Activated gamma-delta T cell treated with anti-CD3 and anti-CD28 coated beads, Interleukin-2, amount 50 U/mL, for 16 hours (primary cell): ENCODE measurements around the gene SLC25A39.
A peak's percentile ranks its signal among the peaks of the same experiment; 100 is the strongest.
"Not testable (repeated sequence)": the region's sequence is repeated elsewhere in the genome, so short reads cannot be mapped to it uniquely, and the experiment has no call there.

ENCODE experiments used
- DNase-seq: peaks from one replicate; pipeline ENCODE4 v3.0.0-alpha.2; 2020; ENCODE audit warnings: low read depth

Gene SLC25A39

DNA sequence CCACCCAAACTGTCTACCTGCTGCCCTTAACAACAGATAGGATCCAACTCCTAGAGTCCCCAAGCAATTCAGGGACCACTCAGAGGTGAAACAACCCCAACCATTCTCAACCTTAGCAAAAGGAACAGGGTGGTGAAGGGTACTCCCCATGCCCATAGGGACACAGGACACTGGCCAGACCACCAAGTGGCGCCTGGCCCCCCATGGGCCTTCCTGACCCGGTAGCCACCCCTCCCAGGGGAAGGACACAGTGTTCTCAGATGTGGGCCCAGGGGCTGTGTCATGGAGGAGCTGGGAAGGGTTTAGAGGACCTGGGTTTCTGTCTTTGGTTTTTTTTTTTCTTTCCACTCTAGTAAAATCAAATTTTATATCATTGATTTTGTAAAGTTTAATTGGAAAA is 9.7 kb upstream of the SLC25A39 start:
- DNase-seq: no peak

DNA sequence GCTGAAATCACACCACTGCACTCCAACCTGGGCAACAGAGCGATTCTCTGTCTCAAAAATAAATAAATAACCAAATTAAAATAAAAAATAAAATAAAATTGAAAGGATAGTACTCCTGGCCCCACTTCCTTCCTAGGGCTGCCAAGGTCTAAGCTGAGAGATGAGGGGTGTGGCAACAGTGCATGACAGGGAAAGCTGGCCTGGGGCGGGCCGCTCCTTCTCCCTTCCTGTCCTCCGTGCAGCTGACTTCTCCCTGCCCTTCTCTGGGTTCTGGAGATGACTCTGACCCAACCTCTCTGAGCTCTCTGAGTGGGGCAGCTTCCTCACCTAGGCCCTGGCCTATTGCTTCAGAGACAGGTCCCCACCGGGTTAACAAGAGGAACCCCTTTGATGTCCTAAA is 8.7 kb upstream of the SLC25A39 start:
- no peak for DNase-seq

DNA sequence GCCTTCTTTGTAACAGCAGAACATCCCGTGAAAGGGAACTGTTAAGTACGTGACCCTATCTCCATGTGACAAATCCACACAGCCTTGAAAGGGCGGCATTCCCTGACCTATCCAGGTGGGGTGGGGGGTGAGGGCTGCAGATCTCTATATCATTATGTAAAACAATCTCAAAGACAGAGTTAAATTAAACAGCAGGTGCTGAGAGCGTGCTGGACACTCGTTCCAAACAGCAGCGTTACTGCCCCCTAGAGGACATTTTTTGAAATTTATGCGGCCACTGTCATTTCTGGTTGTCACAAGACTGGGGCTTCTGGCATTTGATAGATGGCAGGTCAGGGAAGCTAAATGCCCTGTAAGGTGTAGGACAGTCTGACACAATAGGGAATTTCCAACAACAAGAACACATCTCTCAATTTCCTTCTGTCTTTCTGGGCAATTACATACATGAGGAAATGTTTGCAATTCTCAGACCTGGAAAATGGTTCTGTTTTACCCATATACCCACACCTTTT is 6.7 kb upstream of the SLC25A39 start:
- peak; percentile 62 for DNase-seq

- DNase-seq: not testable (repeated sequence)
These were observed 5.6 kb upstream of the SLC25A39 start for GRCh38 chr17:44330263-44330662.

DNA sequence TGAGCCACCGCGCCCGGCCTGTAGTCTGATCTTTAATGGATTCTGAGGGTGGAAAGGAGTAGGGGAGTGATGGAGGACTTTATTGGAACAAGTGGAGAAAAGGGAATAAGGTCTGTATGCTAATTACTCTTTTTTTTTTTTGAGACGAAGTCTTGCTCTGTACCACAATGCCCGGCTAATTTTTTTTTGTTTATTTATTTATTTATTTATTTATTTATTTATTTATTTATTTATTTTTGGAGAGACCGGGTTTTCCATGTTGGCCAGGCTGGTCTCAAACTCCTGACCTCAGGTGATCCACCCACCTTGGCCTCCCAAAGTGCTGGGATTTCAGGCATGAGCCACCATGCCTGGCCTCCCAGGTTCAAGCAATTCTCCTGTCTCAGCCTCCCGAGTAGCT is 4.9 kb upstream of the SLC25A39 start:
- not testable (repeated sequence) for DNase-seq

DNA sequence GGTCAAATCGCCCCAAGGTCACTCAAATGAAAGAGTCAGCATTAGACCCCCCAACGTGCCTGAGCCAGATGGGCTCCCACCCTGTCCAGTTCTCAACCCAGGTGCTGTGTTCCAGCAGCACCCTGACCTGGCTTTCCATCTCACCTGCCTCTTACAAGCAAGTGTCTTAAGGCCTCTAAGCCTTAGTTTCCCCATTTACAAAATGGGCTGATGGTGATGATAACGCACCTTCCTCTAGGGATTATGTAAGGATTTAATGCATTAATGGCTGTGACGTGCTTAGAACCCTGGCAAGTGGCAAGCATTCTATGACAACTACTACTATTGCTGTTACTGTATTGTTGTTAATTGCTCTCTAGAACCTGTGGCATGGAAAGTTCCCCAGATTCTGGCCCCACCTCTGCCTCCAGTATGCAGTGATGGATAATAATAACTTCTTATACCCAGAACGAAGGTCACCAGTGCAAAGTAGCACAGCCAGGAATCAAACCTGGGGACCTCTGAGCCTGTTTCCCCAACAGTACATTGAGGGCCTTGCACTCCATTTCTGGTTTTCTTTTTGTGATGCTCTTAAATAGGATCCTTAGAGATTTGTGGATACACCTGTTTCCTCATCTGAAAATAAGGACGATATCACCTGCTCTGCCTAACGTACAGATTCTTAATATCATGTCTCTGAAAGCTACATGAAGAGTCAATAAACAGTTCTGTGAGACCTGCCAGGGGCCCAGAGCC is 3.3 kb upstream of the SLC25A39 start:
- no peak for DNase-seq

DNA sequence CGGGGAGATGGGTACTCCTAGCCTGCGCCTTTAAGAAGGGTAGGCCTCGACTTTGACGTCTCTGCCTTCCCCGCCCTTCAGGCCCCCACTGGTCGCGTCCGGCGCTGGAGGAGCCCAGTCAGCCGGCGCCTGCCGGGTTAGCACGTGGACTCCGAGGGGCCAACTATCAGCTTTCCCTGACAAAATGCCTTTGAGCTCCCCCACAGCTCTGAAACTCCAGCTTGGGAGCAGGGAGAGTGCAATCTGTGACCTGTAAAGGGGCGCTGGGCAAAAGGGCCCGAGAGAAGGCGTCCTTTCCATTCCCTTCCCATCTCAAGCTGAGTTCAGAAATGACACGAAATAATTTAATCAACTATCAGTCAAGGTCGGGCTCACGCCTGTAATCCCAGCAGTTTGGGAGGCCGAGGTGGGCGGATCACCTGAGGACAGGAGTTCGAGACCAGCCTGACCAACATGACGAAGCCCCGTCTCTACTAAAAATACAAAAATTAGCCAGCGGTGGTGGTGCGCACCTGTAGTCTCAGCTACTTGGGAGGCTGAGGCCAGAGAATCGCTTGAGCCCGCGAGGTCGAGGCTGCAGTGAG is 2.3 kb upstream of the SLC25A39 start:
- peak; percentile 89 for DNase-seq

- DNase-seq: no peak
These were observed 492 bp downstream of the SLC25A39 start for GRCh38 chr17:44324092-44324570.

DNA sequence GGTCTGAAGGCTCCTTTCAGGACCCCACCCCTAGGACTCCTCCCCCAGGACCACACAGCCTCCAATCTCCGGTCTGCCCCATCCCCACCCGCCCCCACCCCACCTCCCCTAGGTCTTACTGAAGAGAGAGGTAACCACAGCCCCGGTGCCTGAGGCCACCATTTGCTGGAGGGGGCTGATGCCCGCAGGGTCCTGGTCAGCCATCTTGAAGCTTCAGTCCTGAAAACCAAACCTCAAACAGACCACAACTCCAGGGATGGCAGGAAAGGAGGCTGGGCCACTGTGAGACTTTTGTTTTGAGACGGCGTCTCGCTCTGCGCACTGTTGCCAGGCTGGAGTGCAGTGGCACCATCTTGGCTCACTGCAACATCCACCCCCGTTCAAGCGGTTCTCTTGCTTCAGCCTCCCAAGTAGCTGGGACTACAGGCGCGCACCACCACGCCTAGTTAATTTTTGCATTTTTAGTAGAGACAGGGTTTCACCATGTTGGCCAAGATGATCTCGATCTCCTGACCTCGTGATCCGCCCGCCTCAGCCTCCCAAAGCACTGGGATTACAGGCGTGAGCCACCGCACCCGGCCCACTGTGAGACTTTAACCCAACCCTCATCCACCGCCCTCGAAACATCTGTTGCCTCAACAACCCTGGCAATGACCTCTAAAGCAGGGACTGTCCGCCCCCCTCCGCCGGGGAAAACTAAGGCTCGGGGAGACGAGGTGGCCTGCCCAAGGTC is 1.1 kb downstream of the SLC25A39 start:
- DNase-seq: no peak

DNA sequence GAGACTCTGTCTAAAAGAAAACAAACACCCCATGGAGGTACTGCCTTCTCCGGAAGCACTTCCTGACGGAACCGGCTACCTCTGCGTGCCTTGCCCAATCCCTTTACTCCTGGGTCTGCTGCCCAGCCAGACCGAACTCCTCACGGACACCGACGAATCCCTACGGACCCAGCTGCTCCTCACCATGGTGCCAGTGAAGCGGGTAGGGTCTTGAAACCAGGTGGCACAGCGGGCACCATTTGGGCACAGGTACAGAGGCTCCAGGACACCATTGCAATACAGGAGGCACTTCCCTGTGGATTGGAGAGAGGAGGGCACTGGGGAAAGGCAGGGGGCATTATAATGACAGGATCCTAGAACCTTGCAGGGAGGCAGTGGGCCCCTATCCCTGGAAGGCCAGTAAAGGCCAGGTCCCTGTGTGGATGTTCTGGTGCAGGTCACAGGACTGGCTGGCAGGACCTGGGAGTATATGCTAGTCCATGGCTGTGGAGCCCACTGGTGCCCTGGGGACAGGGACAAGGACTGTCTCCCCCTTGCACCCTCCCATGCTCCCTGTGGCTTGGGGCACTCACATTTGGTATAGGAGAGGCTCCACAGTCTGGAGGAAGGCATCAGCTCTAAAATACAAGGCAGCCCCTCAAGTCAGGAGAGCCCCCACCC is 2.3 kb downstream of the SLC25A39 start:
- no peak for DNase-seq

- no peak for DNase-seq
These were observed 3.1 kb downstream of the SLC25A39 start for GRCh38 chr17:44321246-44322120.

GRCh38 chr17:44320066-44320465 is 4.6 kb downstream of the SLC25A39 start:
- no peak for DNase-seq

- no peak for DNase-seq
These were observed 6.3 kb downstream of the SLC25A39 start for GRCh38 chr17:44318077-44318892.

DNA sequence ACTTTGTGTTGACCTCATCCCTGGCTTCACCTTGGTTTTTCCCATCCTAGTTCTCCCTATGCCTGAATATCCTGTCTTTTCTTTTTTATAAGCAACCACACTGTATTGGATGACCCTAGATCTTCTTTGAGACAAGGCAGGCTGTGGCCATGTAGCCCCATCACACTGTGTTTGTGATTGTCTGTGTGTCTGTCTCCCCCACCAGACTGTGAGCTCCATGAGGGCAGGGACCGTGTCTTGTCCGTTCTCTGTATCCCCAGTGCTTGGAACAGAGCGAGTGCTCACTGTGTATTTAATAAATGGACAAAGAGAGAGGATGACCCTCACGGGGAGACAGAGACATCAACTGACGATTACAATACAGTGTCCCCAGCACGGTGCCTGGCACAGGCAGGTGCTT is 7.1 kb downstream of the SLC25A39 start:
- no peak for DNase-seq

- DNase-seq: no peak
These were observed 8.6 kb downstream of the SLC25A39 start for GRCh38 chr17:44315760-44316731.

- DNase-seq: no peak
These were observed 9.6 kb downstream of the SLC25A39 start for GRCh38 chr17:44314869-44315661.

- DNase-seq: no peak
These were observed 10.1 kb downstream of the SLC25A39 start for GRCh38 chr17:44314524-44314868.

- DNase-seq: no peak
These were observed 10.6 kb downstream of the SLC25A39 start for GRCh38 chr17:44314031-44314430.
